ENCODE measurements around the gene AK9. TPM values are rescaled to one million over a fixed set of nuclear protein-coding genes. Genes with fewer than 3 reads are reported as not detected.
"Not testable (repeated sequence)": the region's sequence is repeated elsewhere in the genome, so short reads cannot be mapped to it uniquely, and the experiment has no call there.

The AK9 gene
- polyA plus RNA-seq, 10 donors: 4.5 to 7.5 (median 6.1) TPM

GRCh38 chr6:109701221-109701620 lies 10.2 kb upstream of the AK9 start:
- DNase-seq: no peak

GRCh38 chr6:109696355-109696754 lies 5.4 kb upstream of the AK9 start:
- no peak for DNase-seq

- DNase-seq: no peak
Measured at GRCh38 chr6:109695468-109695867, 4.5 kb upstream of the AK9 start.

- DNase-seq: no peak
Measured at GRCh38 chr6:109693111-109693510, 2.1 kb upstream of the AK9 start.

- no peak for DNase-seq
Measured at GRCh38 chr6:109690373-109690736, 647 bp downstream of the AK9 start.

GRCh38 chr6:109687271-109687761 lies 3.7 kb downstream of the AK9 start:
- DNase-seq: peak in 1 of 3 donors; percentile 37

GRCh38 chr6:109686566-109687265 lies 4.3 kb downstream of the AK9 start:
- no peak for DNase-seq

- DNase-seq: not testable (repeated sequence)
Measured at GRCh38 chr6:109678661-109679505, 12.1 kb downstream of the AK9 start.

- DNase-seq: no peak
Measured at GRCh38 chr6:109678240-109678639, 12.8 kb downstream of the AK9 start.

GRCh38 chr6:109676724-109677123 lies 14.3 kb downstream of the AK9 start:
- DNase-seq: no peak

- DNase-seq: no peak
Measured at GRCh38 chr6:109672839-109673238, 18.2 kb downstream of the AK9 start.

GRCh38 chr6:109672175-109672574 lies 18.8 kb downstream of the AK9 start:
- no peak for DNase-seq

GRCh38 chr6:109671733-109672132 lies 19.3 kb downstream of the AK9 start:
- DNase-seq: peak in 1 of 3 donors; percentile 46

- no peak for DNase-seq
Measured at GRCh38 chr6:109669811-109670210, 21.2 kb downstream of the AK9 start.

- DNase-seq: no peak
Measured at GRCh38 chr6:109662192-109662591, 28.8 kb downstream of the AK9 start.

GRCh38 chr6:109660526-109661320 lies 30.3 kb downstream of the AK9 start:
- no peak for DNase-seq

GRCh38 chr6:109655761-109656262 lies 35.2 kb downstream of the AK9 start:
- DNase-seq: peak in 1 of 3 donors; percentile 8

GRCh38 chr6:109653264-109653663 lies 37.7 kb downstream of the AK9 start:
- no peak for DNase-seq

- DNase-seq: no peak
Measured at GRCh38 chr6:109644131-109644530, 46.9 kb downstream of the AK9 start.

- no peak for DNase-seq
Measured at GRCh38 chr6:109632405-109632804, 58.6 kb downstream of the AK9 start.

- DNase-seq: no peak
Measured at GRCh38 chr6:109631403-109631802, 59.6 kb downstream of the AK9 start.

All from muscle of back (tissue), 11 donors.